Body of pancreas (tissue), 4 donors: Measurements from ENCODE around the gene TCHP. TPM values are rescaled to one million over a fixed set of nuclear protein-coding genes. Genes with fewer than 3 reads are reported as not detected.

Source experiments
- ATAC-seq: fragments of 150-250 bp; one replicate; pipeline ENCODE4 v1.9.1; 2016
- DNase-seq, 4 donors: peaks; one replicate each; pipeline ENCODE4 v3.0.0-alpha.2; 2019
- H3K27ac ChIP-seq, 4 donors: fragments of 200-600 bp; sonication (generic); 1 replicate in 3 of 4; 2 replicates in 1 of 4; pipeline versions ENCODE4 v1.5.1 to v1.6.1; 2016 to 2019; ENCODE audit warnings: mild to moderate bottlenecking in 1 of 4, mixed read lengths in 1 of 4, moderate library complexity in 1 of 4
- H3K27me3 ChIP-seq, 2 donors: fragments of 200-600 bp; sonication (generic); one replicate each; pipeline ENCODE4 v1.6.0; 2016; ENCODE audit warnings: mild to moderate bottlenecking in 1 of 2
- H3K36me3 ChIP-seq, 2 donors: fragments of 200-600 bp; sonication (generic); replicated peaks in 1 of 2; 2 replicates each; pipeline ENCODE4 v1.5.1; 2016; ENCODE audit warnings: low read depth in 2 of 2; ENCODE audit not compliant: insufficient read depth in 1 of 2
- H3K4me1 ChIP-seq: fragments of 200-600 bp; sonication (generic); one replicate; pipeline ENCODE4 v1.6.0; 2016
- H3K4me3 ChIP-seq, 2 donors: fragments of 200-600 bp; sonication (generic); 1 replicate in 1 of 2; 2 replicates in 1 of 2; pipeline ENCODE4 v1.5.1; 2016 to 2019
- H3K9me3 ChIP-seq, 3 donors: fragments of 200-600 bp; sonication (generic); 1 replicate in 2 of 3; 2 replicates in 1 of 3; pipeline ENCODE4 v1.5.1; 2016
- CTCF ChIP-seq, 7 experiments: fragments of 450-650 bp in 4 of 7; fragments of 200-600 bp in 3 of 7; sonication (generic) in 3 of 7; IDR thresholded peaks; one replicate each; pipeline ENCODE4 v1.5.1; 2016 to 2019; ENCODE audit warnings: antibody characterized with exemption in 7 of 7
- POLR2A ChIP-seq, 3 donors: fragments of 450-650 bp; IDR thresholded peaks; one replicate each; pipeline ENCODE4 v1.6.1; 2016; ENCODE audit warnings: antibody characterized with exemption in 3 of 3, mild to moderate bottlenecking in 2 of 3
- WGBS, 2 donors: methylation state at CpG; one replicate each; pipeline ENCODE4 v1.1.5; 2017; 5-methylcytosine and 5-hydroxymethylcytosine counted together
- intact Hi-C: fragments of 100-400 bp; cut with DNase I; formaldehyde crosslinking; loops from one replicate; pipeline ENCODE4 v1.15.1; 2023
- total RNA-seq, 2 donors: library from RNA; depleted of rRNA; stranded (reverse); fragments of >200 nt; gene quantifications; one replicate each; pipeline ENCODE4 v1.1.0, GENCODE V29; 2016

Gene TCHP
- total RNA-seq, 2 donors from 2014 or later, result 29.3 to 72.2 TPM

- WGBS, 2 donors, result 19 to 36% methylated on average over 3 of the region's 3 CpGs
- Histone ChIP-seq H3K4me3 (no peak overlapping the region), H3K4me1 (peaks cover 34% of the 10 kb centered on the region), H3K27ac (peak overlapping the region; percentile 73 to 95 (median 90)), H3K36me3 (no peaks in the 10 kb centered on the region), H3K27me3 (no peaks in the 10 kb centered on the region), H3K9me3 (no peaks in the 10 kb centered on the region)
- TF ChIP-seq CTCF (IDR thresholded peaks at IDR 0.05) (no peak), POLR2A (IDR thresholded peaks at IDR 0.05) (no peak)
- DNase-seq, result peak; percentile 20 to 45 (median 40)
- ATAC-seq, result peak; percentile 70
- intact Hi-C loops, result no loop called here
These were observed 35.2 kb upstream of the TCHP start for GRCh38 chr12:109864916-109865315.

- 79 to 90% methylated on average over 9 of the region's 9 CpGs for WGBS, 2 donors
- H3K4me1 ChIP-seq, result peaks cover 31% of the 10 kb centered on the region
- intact Hi-C loops, result no loop called here
These were observed 31.7 kb upstream of the TCHP start for GRCh38 chr12:109868182-109869051.

GRCh38 chr12:109870648-109871047, 29.4 kb upstream of the TCHP start:
- Histone ChIP-seq H3K4me3 (no peak overlapping the region), H3K4me1 (peaks cover 17% of the 10 kb centered on the region), H3K27ac (no peak overlapping the region), H3K9me3 (no peaks in the 10 kb centered on the region), H3K36me3 (no peaks in the 10 kb centered on the region), H3K27me3 (no peaks in the 10 kb centered on the region)
- 77 to 94% methylated on average over 2 of the region's 2 CpGs for WGBS, 2 donors
- no peak for TF ChIP-seq POLR2A (IDR thresholded peaks at IDR 0.05)
- no peak for TF ChIP-seq CTCF (IDR thresholded peaks at IDR 0.05)
- intact Hi-C loops, result no loop called here
- no peak for ATAC-seq
- DNase-seq, result no peak

More at GRCh38 chr12:109868182-109869051, 31.7 kb upstream of the TCHP start:
- TF ChIP-seq POLR2A (IDR thresholded peaks at IDR 0.05) (no peak), CTCF (IDR thresholded peaks at IDR 0.05) (no peak)
- Histone ChIP-seq H3K4me3 (no peak overlapping the region), H3K9me3 (no peaks in the 10 kb centered on the region), H3K27ac (no peak overlapping the region), H3K36me3 (no peaks in the 10 kb centered on the region), H3K27me3 (no peaks in the 10 kb centered on the region)
- no peak for ATAC-seq
- no peak for DNase-seq

GRCh38 chr12:109871668-109872314, 28.3 kb upstream of the TCHP start:
- Histone ChIP-seq H3K27me3 (no peaks in the 10 kb centered on the region), H3K4me3 (no peak overlapping the region), H3K36me3 (no peaks in the 10 kb centered on the region), H3K4me1 (peaks cover 12% of the 10 kb centered on the region), H3K27ac (no peak overlapping the region), H3K9me3 (no peaks in the 10 kb centered on the region)
- intact Hi-C loops, result no loop called here
- 67 to 73% methylated on average over 7 of the region's 7 CpGs for WGBS, 2 donors
- ATAC-seq (no peak), DNase-seq (peak in 2 of 4 donors; percentile 43 to 60)
- TF ChIP-seq POLR2A (IDR thresholded peaks at IDR 0.05) (no peak), CTCF (IDR thresholded peaks at IDR 0.05) (no peak)
